Hematopoietic multipotent progenitor cell treated with erythropoietin and hydrocortisone succinate and interleukin-3 and kit ligand, for 8 days (in vitro differentiated cells): ENCODE data around the gene ZNF783.
"Not testable (repeated sequence)": the region's sequence is repeated elsewhere in the genome, so short reads cannot be mapped to it uniquely, and the experiment has no call there.

ENCODE experiments used
- DNase-seq: peaks from one replicate; pipeline ENCODE4 v3.0.0-alpha.2; 2015

ZNF783 gene

GRCh38 chr7:149241696-149242095 is 20.3 kb upstream of the ZNF783 start:
- DNase-seq = no peak

GRCh38 chr7:149245244-149245643 is 16.8 kb upstream of the ZNF783 start:
- DNase-seq = no peak

DNA sequence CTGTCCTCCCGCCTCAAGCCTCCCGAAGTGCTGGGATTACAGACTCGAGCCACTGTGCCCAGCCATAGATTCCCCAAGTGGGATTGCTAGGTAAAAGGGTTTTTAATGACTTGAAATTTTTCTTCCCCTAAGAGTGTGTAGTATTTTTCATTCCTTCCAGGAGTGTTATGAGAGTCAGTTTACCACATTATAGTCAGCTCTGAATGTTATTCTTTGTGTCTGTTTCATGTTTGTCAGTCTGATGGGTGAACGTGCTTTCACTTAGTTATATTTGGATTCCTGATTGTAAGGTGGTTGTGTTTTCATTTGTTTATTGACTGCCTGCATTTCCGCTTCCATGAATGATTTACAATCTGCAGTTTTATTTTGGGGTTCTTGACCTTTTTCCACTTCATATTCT is 16.3 kb upstream of the ZNF783 start:
- no peak for DNase-seq

- no peak for DNase-seq
Measured at GRCh38 chr7:149248777-149249176, 13.2 kb upstream of the ZNF783 start.

DNA sequence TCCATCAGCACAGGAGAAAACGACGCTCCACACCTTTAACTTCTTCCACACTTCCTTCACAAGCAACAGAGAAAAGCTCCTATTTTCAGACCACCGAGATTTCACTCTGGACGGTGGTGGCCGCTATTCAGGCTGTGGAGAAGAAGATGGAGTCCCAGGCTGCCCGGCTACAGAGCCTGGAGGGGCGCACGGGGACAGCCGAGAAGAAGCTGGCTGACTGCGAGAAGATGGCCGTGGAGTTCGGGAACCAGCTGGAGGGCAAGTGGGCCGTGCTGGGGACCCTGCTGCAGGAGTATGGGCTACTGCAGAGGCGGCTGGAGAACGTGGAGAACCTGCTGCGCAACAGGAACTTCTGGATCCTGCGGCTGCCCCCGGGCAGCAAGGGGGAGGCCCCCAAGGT is 11.8 kb upstream of the ZNF783 start:
- not testable (repeated sequence) for DNase-seq

GRCh38 chr7:149251518-149251917 is 10.5 kb upstream of the ZNF783 start:
- not testable (repeated sequence) for DNase-seq

GRCh38 chr7:149252378-149252777 is 9.6 kb upstream of the ZNF783 start:
- no peak for DNase-seq

DNA sequence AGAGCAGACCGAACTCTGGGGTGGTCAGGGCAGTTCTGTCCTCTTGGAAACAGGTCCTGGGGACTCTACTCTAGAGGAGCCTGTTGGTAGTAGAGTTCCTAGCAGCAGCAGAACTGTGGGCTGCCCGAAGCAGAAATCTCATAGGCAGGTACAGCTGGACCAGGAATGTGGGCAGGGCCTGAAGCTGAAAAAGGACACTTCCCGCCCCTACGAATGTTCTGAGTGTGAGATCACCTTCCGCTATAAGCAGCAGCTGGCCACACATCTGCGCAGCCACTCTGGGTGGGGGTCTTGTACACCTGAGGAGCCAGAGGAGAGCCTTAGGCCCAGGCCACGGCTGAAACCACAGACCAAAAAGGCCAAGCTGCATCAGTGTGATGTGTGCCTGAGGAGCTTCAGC is 8.3 kb upstream of the ZNF783 start:
- DNase-seq = no peak

GRCh38 chr7:149254181-149254858 is 7.7 kb upstream of the ZNF783 start:
- DNase-seq = no peak

DNA sequence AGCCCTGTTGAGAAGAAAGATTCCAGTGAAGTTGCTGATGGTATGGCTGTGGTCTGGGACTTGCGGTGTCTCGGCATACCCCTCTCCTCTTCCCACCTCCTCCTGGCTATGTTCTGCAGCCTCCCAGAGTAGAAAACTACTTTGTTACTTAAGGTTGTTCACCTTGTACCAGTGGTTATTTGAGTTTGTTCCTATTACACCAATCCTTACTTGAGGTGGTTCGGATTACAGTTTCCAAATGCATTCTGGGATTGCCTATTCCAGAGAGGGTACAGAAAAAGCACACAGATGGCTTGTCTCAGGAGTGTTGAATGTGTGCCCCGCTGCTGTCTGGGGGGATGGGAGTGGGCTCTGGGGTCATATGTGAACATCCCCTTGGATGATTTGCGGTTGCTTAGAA is 6.8 kb upstream of the ZNF783 start:
- DNase-seq = no peak

- DNase-seq = no peak
Measured at GRCh38 chr7:149256568-149256967, 5.4 kb upstream of the ZNF783 start.

GRCh38 chr7:149257146-149257545 is 4.8 kb upstream of the ZNF783 start:
- no peak for DNase-seq

GRCh38 chr7:149261316-149261828 is 624 bp upstream of the ZNF783 start:
- DNase-seq = peak; percentile 24

DNA sequence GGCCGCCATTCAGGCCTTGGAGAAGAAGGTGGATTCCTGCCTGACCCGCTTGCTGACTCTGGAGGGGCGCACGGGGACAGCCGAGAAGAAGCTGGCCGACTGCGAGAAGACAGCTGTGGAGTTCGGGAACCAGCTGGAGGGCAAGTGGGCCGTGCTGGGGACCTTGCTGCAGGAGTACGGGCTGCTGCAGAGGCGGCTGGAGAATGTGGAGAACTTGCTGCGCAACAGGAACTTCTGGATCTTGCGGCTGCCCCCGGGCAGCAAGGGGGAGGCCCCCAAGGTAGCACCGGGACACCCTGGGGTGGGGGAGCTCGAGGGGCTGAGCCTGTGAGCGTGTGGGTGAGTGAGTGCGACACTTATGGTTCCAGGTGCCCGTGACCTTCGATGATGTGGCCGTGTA is 4.5 kb downstream of the ZNF783 start:
- DNase-seq = no peak

DNA sequence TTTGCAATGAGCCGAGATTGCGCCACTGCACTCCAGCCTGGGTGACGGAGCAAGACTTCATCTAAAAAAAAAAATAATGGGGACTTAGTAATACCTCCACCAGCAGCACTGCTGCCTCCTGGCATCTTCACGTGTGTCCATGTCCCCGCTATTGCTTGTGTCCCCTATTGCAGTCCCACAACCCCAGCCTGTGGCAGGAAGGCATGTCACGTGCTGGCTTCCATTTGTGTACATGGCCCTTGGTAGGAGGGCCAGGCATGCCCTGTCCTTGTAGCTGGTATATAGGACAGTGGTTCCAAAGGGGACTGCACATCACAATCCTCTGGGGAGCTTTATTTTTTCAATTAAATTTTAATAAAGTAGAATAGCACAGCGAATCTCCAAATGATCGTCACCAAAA is 5.7 kb downstream of the ZNF783 start:
- no peak for DNase-seq

DNA sequence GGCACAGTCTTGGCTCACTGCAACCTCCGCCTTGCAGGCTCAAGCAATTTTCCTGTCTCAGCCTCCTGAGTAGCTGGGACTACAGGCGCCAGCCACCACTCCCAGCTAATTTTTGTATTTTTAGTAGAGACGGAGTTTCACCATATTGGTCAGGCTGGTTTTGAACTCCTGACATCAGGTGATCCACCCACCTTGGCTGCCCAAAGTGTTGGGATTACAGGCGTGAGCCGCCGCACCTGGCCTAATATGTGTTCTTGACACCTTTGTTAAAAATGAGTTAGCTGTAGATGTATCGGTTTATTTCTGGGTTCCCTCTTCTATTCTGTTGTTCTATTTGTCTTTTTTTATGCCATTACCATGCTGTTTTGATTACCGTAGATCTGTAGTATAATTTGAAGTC is 12.4 kb downstream of the ZNF783 start:
- not testable (repeated sequence) for DNase-seq

GRCh38 chr7:149277871-149278270 is 15.9 kb downstream of the ZNF783 start:
- DNase-seq = no peak

GRCh38 chr7:149278396-149278795 is 16.4 kb downstream of the ZNF783 start:
- DNase-seq = no peak

DNA sequence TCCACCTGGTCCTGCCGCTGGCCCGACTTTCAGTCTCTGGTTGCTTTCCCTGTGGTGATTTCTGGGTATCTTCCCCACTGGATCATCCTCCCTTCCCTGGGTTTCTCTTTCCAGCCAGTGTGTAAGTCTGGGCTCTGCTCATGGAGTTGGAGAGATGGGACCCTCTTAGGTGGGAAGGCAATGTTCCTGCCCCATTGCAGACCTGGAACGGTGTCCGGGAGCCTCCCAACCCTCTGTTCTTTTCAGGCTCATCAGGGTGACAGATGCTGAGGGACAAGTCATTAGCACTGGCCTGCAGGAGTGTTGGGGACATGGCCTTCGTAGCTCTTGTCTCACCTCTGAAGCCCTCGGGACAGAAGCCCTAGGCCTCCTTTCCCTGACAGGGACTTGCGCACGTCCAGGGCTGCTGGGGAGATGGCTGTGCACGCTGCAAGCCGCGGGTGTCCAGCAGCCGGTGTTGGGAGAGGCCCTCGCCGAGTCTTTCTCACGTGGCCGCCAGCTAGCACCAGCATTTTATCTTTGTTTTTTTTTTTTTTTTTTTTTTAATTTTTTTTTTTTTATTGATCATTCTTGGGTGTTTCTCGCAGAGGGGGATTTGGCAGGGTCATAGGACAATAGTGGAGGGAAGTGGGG is 17.2 kb downstream of the ZNF783 start:
- no peak for DNase-seq

DNA sequence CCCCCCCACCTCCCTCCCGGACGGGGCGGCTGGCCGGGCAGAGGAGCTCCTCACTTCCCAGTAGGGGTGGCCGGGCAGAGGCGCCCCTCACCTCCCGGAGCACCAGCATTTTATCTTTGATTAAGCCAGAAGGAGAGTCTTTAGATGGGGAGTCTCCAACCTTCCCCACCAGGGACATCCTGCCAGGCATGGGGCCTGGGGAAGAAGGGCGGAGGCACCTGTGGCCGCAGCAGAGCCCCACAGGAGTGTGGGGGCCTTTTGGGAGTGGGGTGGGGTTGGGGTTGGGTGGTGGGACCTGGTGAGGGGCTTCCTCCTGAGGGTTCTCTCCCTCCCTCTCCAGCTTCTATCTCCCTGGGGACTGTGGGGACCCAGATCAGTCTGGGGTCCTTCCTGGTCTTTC is 18.2 kb downstream of the ZNF783 start:
- DNase-seq = no peak

DNA sequence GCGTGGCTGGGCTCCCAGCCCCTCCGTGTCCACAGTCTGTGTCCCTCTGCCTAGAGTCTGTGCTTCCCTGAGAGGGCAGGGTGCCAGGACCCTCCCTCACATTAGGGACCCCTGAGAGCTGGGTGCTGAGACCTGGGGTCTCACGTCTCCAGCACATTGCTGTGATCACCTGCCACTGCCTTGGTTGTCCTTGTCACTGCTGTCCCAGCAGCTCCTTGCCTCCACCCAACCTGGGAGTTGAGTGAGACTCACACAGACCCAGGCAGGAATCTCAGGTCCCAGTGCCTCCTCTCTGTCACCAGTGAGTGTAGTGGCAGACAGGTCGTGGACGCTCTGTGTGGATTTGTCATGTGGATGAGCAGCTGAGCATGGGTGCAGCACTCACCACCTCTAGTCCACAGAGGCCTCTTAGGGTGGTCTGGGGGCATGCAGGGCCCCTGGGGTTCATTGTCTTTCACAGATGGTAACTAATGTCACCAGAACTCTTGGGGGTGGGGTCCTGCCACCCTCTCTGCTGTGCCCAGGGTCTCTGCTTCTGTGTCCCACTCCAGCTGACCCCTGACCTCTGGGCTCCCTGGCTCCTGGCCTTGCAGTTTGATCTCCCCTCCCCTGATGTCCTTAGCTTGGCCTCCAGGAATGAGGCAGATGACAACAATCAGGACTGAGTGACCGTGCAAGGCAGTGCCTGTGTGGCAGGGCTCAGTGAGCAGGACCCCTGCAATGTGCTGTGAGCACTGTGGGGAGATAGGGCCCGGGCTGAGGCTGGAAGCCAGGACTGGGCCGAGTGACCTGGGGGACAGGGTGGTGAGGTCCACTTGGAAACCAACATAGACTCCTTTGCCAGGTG is 18.9 kb downstream of the ZNF783 start:
- no peak for DNase-seq

DNA sequence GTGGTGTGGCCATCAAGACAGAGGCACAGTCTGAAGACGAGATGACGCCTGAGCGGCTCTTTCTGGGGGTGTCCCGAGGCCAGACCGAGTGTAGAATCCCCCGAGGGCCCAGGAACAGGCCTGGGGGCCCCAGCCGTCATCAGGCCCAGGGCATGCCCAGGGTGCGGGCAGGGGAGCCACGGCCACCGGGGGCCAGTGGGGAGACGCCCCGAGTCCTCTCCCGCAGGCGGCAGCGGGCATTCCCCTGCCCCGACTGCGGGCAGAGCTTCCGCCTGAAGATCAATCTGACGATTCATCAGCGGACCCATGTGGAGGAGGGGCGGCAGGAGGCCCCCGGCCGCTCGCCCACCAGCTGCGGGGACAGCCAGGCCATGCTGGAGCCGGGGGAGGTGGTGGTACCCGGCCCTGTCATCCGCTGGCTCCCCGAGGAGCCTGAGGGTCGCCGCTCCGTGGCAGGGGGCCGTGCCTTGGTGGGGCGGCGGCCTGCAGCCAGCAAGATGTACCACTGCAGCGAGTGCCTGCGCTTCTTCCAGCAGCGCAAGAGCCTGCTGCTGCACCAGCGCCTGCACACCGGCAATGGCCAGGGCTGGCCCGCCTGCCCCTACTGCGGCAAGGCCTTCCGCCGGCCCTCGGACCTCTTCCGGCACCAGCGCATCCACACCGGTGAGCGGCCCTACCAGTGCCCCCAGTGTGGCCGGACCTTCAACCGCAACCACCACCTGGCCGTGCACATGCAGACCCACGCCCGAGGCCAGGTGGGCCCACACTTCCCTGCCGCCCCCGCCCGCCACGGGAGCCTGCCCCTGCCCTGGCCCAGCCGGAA is 19.7 kb downstream of the ZNF783 start:
- DNase-seq = no peak

DNA sequence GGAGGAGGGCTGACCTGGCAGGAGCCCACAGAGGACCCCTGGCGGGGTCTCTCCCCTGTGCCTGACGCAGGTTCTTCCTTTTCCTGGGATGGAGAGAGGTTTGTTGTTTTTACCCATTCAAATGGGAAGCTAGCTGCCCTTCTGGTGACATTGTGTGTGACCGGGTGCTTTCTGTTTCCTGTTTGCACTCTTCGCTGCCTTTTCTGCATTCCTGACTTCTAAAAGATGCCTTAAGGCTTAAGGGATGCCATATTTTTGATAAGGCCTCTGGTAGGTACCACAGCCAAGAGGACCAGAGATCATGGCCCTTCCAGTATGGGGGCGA is 20.3 kb downstream of the ZNF783 start:
- no peak for DNase-seq
